Panc1 (cell line): ENCODE measurements around the gene MYO16. TPM values are rescaled to one million over a fixed set of nuclear protein-coding genes. Genes with fewer than 3 reads are reported as not detected.
"Not testable (repeated sequence)": the region's sequence is repeated elsewhere in the genome, so short reads cannot be mapped to it uniquely, and the experiment has no call there.

Experiments used
- ATAC-seq: fragments of 200-7000 bp; cut with Tn5 transposase; 2 replicates; pipeline ENCODE4 v1.9.1; 2020; ENCODE audit warnings: mild to moderate bottlenecking, moderate library complexity
- BruUV-seq: library from RNA; stranded (reverse); fragments of 400-500 nt; replicated peaks from 2 replicates; lab custom pipeline; 2021; lab: Mats Ljungman, UMichigan
- CTCF ChIA-PET: fragments of 300-600 bp; sonication (Branson Sonifier 250); formaldehyde crosslinking; loops from one replicate; lab custom pipeline; 2022; ENCODE audit warnings: antibody characterized with exemption; lab: Charles Lee
- POLR2A ChIA-PET: fragments of 300-600 bp; sonication (Branson Sonifier 250); formaldehyde crosslinking; loops from one replicate; lab custom pipeline; 2022; ENCODE audit warnings: antibody characterized with exemption; lab: Charles Lee
- DNase-seq: peaks from one replicate; pipeline ENCODE4 v3.0.0-alpha.2; 2010; ENCODE audit warnings: low read depth, low spot score
- H3K27ac ChIP-seq: 2 replicates; pipeline ENCODE4 v1.5.1; 2011; ENCODE audit warnings: mild to moderate bottlenecking, low read length, inconsistent platforms
- H3K27me3 ChIP-seq: fragments of 200-500 bp; sonication (Bioruptor generic); 2 replicates; pipeline ENCODE4 v1.6.0; 2014; ENCODE audit warnings: low read length, inconsistent platforms; ENCODE audit not compliant: control insufficient read depth, insufficient read depth
- H3K36me3 ChIP-seq: fragments of 200-500 bp; sonication (Bioruptor generic); 2 replicates; pipeline ENCODE4 v1.5.1; 2014; ENCODE audit warnings: inconsistent platforms, mild to moderate bottlenecking, low read length, moderate library complexity; ENCODE audit not compliant: control insufficient read depth, insufficient read depth
- H3K4me1 ChIP-seq: 2 replicates; pipeline ENCODE4 v1.5.1; 2011; ENCODE audit warnings: inconsistent platforms, mild to moderate bottlenecking, low read length, moderate library complexity; ENCODE audit not compliant: control insufficient read depth, insufficient read depth
- H3K4me3 ChIP-seq, 2 experiments: 2 replicates each; pipeline ENCODE4 v1.5.1; 2011 to 2012; ENCODE audit warnings: low read depth in 2 of 2, low read length in 2 of 2, mild to moderate bottlenecking in 2 of 2, inconsistent platforms in 1 of 2, moderate library complexity in 1 of 2
- H3K9me3 ChIP-seq: fragments of 200-500 bp; sonication (Bioruptor generic); 2 replicates; pipeline ENCODE4 v1.5.1; 2014; ENCODE audit warnings: low read depth, mild to moderate bottlenecking, inconsistent platforms, low read length, moderate library complexity; ENCODE audit not compliant: control insufficient read depth, insufficient read depth
- POLR2AphosphoS5 ChIP-seq: IDR thresholded peaks from 2 replicates; pipeline ENCODE4 v1.6.1; 2012; ENCODE audit warnings: mild to moderate bottlenecking, low read depth, low read length, moderate library complexity
- SIN3A ChIP-seq: IDR thresholded peaks from 2 replicates; pipeline ENCODE4 v1.6.1; 2012; ENCODE audit warnings: low read depth, mild to moderate bottlenecking, low read length, moderate library complexity, borderline replicate concordance; ENCODE audit not compliant: insufficient read depth
- TCF7L2 ChIP-seq: IDR thresholded peaks from 2 replicates; pipeline ENCODE4 v1.6.1; 2011; ENCODE audit warnings: mild to moderate bottlenecking, low read depth, low read length, inconsistent platforms
- in situ Hi-C: cut with HindIII; loops from 2 replicates; pipeline ENCODE4 v1.10.0; 2016; ENCODE audit warnings: low sequenced_read_pairs, low pct_unique_long_range_greater_than_20kb
- intact Hi-C: fragments of 100-400 bp; cut with micrococcal nuclease; formaldehyde crosslinking; loops from one replicate; pipeline ENCODE4 v1.10.0; 2022; ENCODE audit not compliant: unreplicated experiment
- total RNA-seq: library from RNA; stranded (reverse); gene quantifications from one replicate; pipeline ENCODE4 v1.2.1, GENCODE V29; 2021; ENCODE audit not compliant: unreplicated experiment
- TF ChIP-seq, protein P1 (sequence below), 2 experiments: IDR thresholded peaks; 2 replicates each; pipeline ENCODE4 v1.6.1; 2011 to 2012; ENCODE audit warnings: low read depth in 2 of 2, control low read depth in 1 of 2, low read length in 1 of 2, mild to moderate bottlenecking in 1 of 2, moderate library complexity in 1 of 2; ENCODE audit not compliant: insufficient read depth in 1 of 2
- TF ChIP-seq, protein P2 (sequence below): fragments of 450-650 bp; IDR thresholded peaks from 2 replicates; pipeline ENCODE4 v1.5.1; 2017; ENCODE audit warnings: mild to moderate bottlenecking

The MYO16 gene
- total RNA-seq, 1 experiment from 2014 or later = 0.08 TPM

DNA sequence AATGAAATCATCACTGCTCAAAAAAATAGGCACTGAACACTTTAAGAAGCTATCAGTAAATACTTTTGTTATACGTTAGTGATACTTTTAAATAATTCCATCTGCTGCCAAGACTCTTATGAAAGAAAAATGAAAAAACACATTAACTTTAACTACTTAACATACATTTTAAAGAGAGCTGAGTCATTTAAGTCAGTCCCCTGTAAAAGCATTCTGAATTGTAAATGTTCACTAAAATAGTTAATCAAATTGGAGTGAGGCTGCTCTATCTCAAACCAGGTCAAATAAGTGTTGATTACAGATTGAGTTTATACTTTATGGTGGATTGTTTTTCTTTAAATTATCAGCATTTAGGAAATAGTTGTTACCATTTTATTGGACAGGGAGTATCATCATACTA lies 274.2 kb downstream of the MYO16 start:
- Histone ChIP-seq H3K4me1 (no peaks in the 10 kb centered on the region), H3K9me3 (no peaks in the 10 kb centered on the region), H3K4me3 (no peak overlapping the region), H3K27me3 (no peaks in the 10 kb centered on the region), H3K27ac (no peak overlapping the region), H3K36me3 (no peaks in the 10 kb centered on the region)
- no TSS peak for BruUV-seq
- TF ChIP-seq TCF7L2 (no peak), POLR2AphosphoS5 (no peak), SIN3A (no peak)
- TF ChIP-seq, protein P1, sequence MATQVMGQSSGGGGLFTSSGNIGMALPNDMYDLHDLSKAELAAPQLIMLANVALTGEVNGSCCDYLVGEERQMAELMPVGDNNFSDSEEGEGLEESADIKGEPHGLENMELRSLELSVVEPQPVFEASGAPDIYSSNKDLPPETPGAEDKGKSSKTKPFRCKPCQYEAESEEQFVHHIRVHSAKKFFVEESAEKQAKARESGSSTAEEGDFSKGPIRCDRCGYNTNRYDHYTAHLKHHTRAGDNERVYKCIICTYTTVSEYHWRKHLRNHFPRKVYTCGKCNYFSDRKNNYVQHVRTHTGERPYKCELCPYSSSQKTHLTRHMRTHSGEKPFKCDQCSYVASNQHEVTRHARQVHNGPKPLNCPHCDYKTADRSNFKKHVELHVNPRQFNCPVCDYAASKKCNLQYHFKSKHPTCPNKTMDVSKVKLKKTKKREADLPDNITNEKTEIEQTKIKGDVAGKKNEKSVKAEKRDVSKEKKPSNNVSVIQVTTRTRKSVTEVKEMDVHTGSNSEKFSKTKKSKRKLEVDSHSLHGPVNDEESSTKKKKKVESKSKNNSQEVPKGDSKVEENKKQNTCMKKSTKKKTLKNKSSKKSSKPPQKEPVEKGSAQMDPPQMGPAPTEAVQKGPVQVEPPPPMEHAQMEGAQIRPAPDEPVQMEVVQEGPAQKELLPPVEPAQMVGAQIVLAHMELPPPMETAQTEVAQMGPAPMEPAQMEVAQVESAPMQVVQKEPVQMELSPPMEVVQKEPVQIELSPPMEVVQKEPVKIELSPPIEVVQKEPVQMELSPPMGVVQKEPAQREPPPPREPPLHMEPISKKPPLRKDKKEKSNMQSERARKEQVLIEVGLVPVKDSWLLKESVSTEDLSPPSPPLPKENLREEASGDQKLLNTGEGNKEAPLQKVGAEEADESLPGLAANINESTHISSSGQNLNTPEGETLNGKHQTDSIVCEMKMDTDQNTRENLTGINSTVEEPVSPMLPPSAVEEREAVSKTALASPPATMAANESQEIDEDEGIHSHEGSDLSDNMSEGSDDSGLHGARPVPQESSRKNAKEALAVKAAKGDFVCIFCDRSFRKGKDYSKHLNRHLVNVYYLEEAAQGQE (IDR thresholded peaks at IDR 0.05; ENCODE audit: insufficient read depth in 1 of 2, low read depth in 2 of 2, low read length in 1 of 2) = no peak
- TF ChIP-seq, protein P2, sequence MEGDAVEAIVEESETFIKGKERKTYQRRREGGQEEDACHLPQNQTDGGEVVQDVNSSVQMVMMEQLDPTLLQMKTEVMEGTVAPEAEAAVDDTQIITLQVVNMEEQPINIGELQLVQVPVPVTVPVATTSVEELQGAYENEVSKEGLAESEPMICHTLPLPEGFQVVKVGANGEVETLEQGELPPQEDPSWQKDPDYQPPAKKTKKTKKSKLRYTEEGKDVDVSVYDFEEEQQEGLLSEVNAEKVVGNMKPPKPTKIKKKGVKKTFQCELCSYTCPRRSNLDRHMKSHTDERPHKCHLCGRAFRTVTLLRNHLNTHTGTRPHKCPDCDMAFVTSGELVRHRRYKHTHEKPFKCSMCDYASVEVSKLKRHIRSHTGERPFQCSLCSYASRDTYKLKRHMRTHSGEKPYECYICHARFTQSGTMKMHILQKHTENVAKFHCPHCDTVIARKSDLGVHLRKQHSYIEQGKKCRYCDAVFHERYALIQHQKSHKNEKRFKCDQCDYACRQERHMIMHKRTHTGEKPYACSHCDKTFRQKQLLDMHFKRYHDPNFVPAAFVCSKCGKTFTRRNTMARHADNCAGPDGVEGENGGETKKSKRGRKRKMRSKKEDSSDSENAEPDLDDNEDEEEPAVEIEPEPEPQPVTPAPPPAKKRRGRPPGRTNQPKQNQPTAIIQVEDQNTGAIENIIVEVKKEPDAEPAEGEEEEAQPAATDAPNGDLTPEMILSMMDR = no peak
- in situ Hi-C loops (no loop called here), intact Hi-C loops (no loop called here)
- ATAC-seq = no peak
- ChIA-PET CTCF (no interaction called here), POLR2A (no interaction called here)
- DNase-seq = no peak

DNA sequence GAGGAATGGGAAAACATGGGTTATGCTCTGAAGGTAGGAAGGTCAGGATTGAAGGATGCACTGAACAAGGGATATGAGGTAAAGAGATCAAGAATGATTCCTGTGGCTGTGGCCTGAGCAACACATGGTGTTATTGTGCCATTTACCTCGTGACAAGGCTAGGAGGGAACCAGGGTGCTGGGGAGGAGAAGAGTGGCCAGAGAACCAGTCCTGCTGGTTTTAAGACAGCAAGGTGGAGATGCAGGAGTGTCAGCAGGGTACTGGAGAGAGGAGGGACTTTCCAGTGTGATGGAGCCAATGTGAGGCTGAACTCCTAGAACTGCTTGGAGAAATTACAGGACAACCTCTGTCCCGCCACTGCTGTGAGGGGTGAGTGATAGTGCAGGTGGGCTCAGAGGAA lies 282.4 kb downstream of the MYO16 start:
- Histone ChIP-seq H3K27me3 (no peaks in the 10 kb centered on the region), H3K36me3 (no peaks in the 10 kb centered on the region), H3K4me1 (peaks cover 14% of the 10 kb centered on the region), H3K4me3 (no peak overlapping the region), H3K9me3 (no peaks in the 10 kb centered on the region), H3K27ac (no peak overlapping the region)
- TF ChIP-seq, protein P1 (IDR thresholded peaks at IDR 0.05; ENCODE audit: insufficient read depth in 1 of 2, low read depth in 2 of 2, low read length in 1 of 2) = no peak
- TF ChIP-seq, protein P2 = no peak
- no peak for TF ChIP-seq SIN3A
- TF ChIP-seq POLR2AphosphoS5 = no peak
- TF ChIP-seq TCF7L2 = no peak
- ChIA-PET CTCF (no interaction called here), POLR2A (no interaction called here)
- BruUV-seq = no TSS peak
- intact Hi-C loops = no loop called here
- in situ Hi-C loops = no loop called here
- no peak for DNase-seq
- no peak for ATAC-seq

GRCh38 chr13:108913731-108914130 lies 284.3 kb downstream of the MYO16 start:
- intact Hi-C loops, in situ Hi-C loops, H3K27ac ChIP-seq: not testable (repeated sequence)

More at GRCh38 chr13:108913731-108914130, 284.3 kb downstream of the MYO16 start:
- CTCF ChIA-PET, H3K4me3 ChIP-seq, ATAC-seq, BruUV-seq, DNase-seq, H3K36me3 ChIP-seq, H3K9me3 ChIP-seq, POLR2A ChIA-PET, H3K27me3 ChIP-seq: not testable (repeated sequence)
- H3K4me1 ChIP-seq = peaks cover 17% of the 10 kb centered on the region
